ENCODE measurements around the gene KRTAP4-7. TPM values are rescaled to one million over a fixed set of nuclear protein-coding genes. Genes with fewer than 3 reads are reported as not detected.
"Not testable (repeated sequence)": the region's sequence is repeated elsewhere in the genome, so short reads cannot be mapped to it uniquely, and the experiment has no call there.

Gene KRTAP4-7
- total RNA-seq, 1 donor from 2014 or later, result not detected

DNA sequence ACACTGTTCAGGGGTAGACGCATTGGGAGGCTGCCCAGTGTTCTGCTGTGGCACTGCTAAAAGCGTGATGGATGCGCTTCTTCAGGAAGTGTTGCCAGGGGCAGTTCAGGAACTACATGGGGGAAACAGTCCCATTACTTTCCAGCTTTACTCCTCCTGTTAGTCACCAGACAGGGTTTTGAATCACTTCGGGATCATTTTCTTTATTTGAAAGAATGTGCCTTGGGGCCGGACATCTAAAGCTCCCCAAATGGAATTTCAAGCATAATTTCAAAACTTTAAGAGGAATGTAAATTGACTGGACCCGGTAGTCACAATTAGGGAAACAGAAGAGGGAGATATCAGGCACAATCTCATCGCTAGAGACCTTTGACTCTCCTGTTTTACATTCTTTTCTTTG lies 35.5 kb upstream of the KRTAP4-7 start:
- POLR2A ChIA-PET, result no interaction called here
- peaks cover 4% of the 10 kb centered on the region for H3K9me3 Mint-ChIP-seq
- intact Hi-C loops (cut with micrococcal nuclease), result no loop called here
- TF ChIP-seq, protein P1, sequence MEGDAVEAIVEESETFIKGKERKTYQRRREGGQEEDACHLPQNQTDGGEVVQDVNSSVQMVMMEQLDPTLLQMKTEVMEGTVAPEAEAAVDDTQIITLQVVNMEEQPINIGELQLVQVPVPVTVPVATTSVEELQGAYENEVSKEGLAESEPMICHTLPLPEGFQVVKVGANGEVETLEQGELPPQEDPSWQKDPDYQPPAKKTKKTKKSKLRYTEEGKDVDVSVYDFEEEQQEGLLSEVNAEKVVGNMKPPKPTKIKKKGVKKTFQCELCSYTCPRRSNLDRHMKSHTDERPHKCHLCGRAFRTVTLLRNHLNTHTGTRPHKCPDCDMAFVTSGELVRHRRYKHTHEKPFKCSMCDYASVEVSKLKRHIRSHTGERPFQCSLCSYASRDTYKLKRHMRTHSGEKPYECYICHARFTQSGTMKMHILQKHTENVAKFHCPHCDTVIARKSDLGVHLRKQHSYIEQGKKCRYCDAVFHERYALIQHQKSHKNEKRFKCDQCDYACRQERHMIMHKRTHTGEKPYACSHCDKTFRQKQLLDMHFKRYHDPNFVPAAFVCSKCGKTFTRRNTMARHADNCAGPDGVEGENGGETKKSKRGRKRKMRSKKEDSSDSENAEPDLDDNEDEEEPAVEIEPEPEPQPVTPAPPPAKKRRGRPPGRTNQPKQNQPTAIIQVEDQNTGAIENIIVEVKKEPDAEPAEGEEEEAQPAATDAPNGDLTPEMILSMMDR (IDR thresholded peaks at IDR 0.05), result no peak
- ATAC-seq (ENCODE audit: low read depth) (no peak), DNase-seq (no peak)
- H3K27me3 Mint-ChIP-seq, result peaks cover 23% of the 10 kb centered on the region
- no peak overlapping the region for H3K27ac Mint-ChIP-seq
- no peaks in the 10 kb centered on the region for H3K4me1 Mint-ChIP-seq
- H3K36me3 Mint-ChIP-seq (ENCODE audit: low read depth), result no peaks in the 10 kb centered on the region
- CTCF ChIA-PET, result no interaction called here
- no peak overlapping the region for H3K4me3 Mint-ChIP-seq

GRCh38 chr17:41049110-41049509 lies 34.8 kb upstream of the KRTAP4-7 start:
- DNase-seq, result no peak
- peaks cover 4% of the 10 kb centered on the region for H3K9me3 Mint-ChIP-seq
- ATAC-seq (ENCODE audit: low read depth), result no peak
- CTCF ChIA-PET, result no interaction called here
- TF ChIP-seq, protein P1 (IDR thresholded peaks at IDR 0.05), result no peak
- no peak overlapping the region for H3K4me3 Mint-ChIP-seq
- H3K4me1 Mint-ChIP-seq, result no peaks in the 10 kb centered on the region
- POLR2A ChIA-PET, result no interaction called here
- intact Hi-C loops (cut with micrococcal nuclease), result no loop called here
- H3K27ac Mint-ChIP-seq, result no peak overlapping the region
- H3K27me3 Mint-ChIP-seq, result peaks cover 23% of the 10 kb centered on the region
- no peaks in the 10 kb centered on the region for H3K36me3 Mint-ChIP-seq (ENCODE audit: low read depth)

GRCh38 chr17:41052566-41052965 lies 31.4 kb upstream of the KRTAP4-7 start:
- intact Hi-C loops (cut with micrococcal nuclease), result no loop called here
- DNase-seq, result no peak
- Mint-ChIP-seq H3K27ac (no peak overlapping the region), H3K4me3 (no peak overlapping the region), H3K4me1 (no peaks in the 10 kb centered on the region), H3K9me3 (peaks cover 9% of the 10 kb centered on the region), H3K27me3 (peaks cover 30% of the 10 kb centered on the region), H3K36me3 (ENCODE audit: low read depth) (no peaks in the 10 kb centered on the region)
- ATAC-seq (ENCODE audit: low read depth), result no peak
- CTCF ChIA-PET, result no interaction called here
- TF ChIP-seq, protein P1 (IDR thresholded peaks at IDR 0.05), result no peak
- POLR2A ChIA-PET, result no interaction called here

GRCh38 chr17:41054025-41054424 lies 29.9 kb upstream of the KRTAP4-7 start:
- peaks cover 34% of the 10 kb centered on the region for H3K27me3 Mint-ChIP-seq
- H3K4me3 Mint-ChIP-seq, result no peak overlapping the region
- DNase-seq (no peak), ATAC-seq (ENCODE audit: low read depth) (no peak)
- no peaks in the 10 kb centered on the region for H3K4me1 Mint-ChIP-seq
- ChIA-PET CTCF (no interaction called here), POLR2A (no interaction called here)
- peaks cover 11% of the 10 kb centered on the region for H3K9me3 Mint-ChIP-seq
- intact Hi-C loops (cut with micrococcal nuclease), result no loop called here
- H3K36me3 Mint-ChIP-seq (ENCODE audit: low read depth), result no peaks in the 10 kb centered on the region
- H3K27ac Mint-ChIP-seq, result no peak overlapping the region
- TF ChIP-seq, protein P1 (IDR thresholded peaks at IDR 0.05), result no peak

DNA sequence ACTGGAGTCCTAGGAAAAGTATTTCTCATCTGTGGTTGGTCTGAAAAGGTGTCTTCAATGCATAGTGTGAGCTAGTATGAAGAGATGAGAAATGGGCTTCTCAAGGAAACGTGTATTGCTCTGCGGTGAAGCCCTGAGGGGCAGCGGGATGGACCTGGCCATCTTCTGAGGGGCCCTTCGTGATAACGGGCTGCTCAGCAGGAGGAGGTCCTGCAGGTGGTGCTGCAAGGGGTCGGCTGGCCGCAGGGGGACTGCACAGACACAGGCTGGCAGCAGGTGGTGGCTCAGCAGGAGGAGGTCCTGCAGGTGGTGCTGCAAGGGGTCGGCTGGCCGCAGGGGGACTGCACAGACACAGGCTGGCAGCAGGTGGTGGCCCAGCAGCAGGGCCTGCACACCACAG lies 29.4 kb upstream of the KRTAP4-7 start:
- H3K4me1 Mint-ChIP-seq; ATAC-seq (ENCODE audit: low read depth); H3K36me3 Mint-ChIP-seq (ENCODE audit: low read depth); CTCF ChIA-PET; H3K27ac Mint-ChIP-seq; DNase-seq; POLR2A ChIA-PET; H3K4me3 Mint-ChIP-seq; intact Hi-C loops (cut with micrococcal nuclease): not testable (repeated sequence)
- H3K9me3 Mint-ChIP-seq, result peaks cover 11% of the 10 kb centered on the region
- H3K27me3 Mint-ChIP-seq, result peaks cover 38% of the 10 kb centered on the region

- Mint-ChIP-seq H3K27me3 (peaks cover 41% of the 10 kb centered on the region), H3K9me3 (peaks cover 11% of the 10 kb centered on the region)
- H3K36me3 Mint-ChIP-seq (ENCODE audit: low read depth); CTCF ChIA-PET; H3K4me3 Mint-ChIP-seq; DNase-seq; H3K4me1 Mint-ChIP-seq; H3K27ac Mint-ChIP-seq; ATAC-seq (ENCODE audit: low read depth); POLR2A ChIA-PET; intact Hi-C loops (cut with micrococcal nuclease): not testable (repeated sequence)
Observed at GRCh38 chr17:41055130-41055529, 28.8 kb upstream of the KRTAP4-7 start, which contains the start of gene KRTAP2-2. TSS of gene KRTAP2-2 (minus strand) at chr17:41055230. CDS start at chr17:41055211, 19 bp downstream.
